HS-27A (cell line): Measurements from ENCODE around the gene SLF2.

ENCODE experiments used
- DNase-seq: peaks from one replicate; pipeline ENCODE4 v3.0.0-alpha.2; 2012; ENCODE audit warnings: low read depth, missing footprints

Gene SLF2

DNA sequence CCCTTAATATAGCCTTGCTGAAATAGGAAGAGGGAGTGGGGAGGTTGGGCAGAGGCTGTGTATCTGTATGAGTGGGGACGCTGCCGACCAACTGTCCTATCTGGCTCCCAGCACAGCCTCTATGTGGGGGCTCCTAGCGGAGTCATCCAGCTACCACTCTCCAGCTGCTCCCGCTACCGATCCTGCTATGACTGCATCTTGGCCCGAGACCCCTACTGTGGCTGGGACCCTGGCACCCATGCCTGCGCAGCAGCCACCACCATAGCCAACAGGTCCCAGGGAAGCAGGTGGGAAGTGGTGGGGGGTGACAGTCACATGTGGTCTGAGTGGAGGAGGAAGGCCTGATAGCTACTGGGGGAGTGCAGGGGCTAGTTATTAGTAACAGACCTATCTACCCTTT, 67.9 kb downstream of the SLF2 start:
- DNase-seq = no peak

DNA sequence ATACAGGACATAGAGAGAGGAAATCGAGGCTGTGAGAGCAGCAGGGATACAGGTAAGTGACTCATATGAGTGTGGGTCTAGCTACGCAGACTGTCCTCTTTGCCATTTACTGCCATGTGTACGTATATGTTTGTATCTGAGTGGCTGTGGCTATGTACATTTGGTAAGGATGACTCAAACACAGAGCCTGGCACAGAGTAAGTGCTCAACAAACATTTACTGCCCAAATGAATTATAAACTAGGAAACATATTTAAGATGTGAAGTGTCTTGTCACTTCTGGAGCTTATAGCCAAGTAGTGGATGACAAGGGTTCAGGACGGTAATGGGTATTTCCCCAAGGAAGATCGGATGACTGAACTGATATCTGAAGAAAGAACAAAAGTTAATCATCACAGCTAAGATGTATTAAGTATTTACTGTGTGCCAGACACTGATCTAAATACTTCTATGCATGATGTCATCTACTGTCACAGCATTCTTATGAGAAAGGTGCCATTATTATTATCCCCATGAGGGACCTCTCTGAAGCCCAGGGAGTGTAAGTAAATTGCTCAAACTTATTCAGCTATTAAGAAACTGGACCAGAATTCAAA, 68.5 kb downstream of the SLF2 start:
- no peak for DNase-seq

DNA sequence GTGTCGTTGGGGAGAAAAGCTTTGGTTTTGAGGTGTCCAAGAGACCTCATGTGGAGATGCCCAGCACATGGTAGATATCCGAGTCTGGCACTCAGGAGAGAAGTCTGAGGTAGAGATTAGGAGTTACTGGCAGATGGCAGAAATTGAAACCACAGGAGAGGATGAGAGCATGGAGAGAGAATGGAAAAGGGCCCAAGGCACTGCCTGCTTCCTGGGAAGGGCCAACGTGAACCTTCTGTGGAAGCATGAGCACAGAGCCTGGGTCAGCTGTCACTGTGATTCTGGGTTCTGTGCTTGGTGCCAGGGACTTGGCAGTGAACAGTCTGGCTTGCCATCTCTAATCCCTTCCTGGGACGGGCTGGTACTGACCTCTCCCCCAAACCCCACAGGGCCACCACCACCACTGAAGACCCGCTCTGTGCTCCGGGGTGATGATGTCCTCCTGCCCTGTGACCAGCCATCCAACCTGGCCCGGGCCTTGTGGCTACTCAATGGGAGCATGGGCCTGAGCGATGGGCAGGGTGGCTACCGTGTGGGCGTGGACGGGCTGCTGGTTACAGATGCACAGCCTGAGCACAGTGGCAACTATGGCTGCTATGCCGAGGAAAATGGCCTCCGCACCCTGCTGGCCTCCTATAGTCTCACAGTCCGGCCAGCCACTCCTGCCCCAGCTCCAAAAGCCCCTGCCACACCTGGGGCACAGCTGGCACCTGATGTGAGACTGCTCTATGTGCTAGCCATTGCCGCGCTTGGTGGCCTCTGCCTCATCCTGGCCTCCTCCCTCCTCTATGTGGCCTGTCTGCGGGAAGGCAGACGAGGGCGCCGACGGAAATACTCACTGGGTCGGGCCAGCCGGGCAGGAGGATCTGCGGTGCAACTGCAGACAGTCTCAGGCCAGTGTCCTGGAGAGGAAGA, 70.4 kb downstream of the SLF2 start:
- DNase-seq = no peak

DNA sequence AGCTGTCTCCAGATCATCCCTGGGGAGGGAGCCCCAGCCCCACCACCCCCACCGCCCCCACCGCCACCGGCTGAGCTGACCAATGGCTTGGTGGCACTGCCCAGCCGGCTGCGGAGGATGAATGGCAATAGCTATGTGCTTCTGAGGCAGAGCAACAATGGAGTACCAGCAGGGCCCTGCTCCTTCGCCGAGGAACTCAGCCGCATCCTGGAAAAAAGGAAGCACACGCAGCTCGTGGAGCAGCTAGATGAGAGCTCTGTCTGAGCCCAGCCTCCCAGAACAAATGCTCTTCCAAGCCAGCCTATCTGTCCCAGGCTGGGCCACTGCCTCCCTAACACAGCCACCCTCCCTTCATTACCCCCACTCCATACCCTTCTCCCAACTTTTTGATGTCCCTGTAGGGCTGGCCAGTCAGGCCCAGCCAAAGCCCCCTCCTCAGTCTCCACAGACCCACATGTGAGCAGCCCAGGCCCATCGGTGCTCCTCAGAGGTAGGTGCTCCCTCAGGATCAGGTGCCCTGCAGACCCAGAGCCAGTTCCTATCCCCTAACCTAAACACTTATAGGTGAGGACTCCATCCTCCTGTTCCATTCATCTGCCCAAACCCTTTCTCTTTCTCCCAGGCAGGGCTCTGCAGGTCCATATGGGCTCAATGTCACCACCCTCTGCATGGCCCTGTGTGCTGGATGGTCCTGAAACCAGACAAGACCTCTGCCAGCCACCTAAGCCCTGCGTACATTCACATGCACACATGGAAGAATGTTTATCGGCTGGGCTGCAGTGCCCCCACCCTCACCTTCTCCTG, 71.3 kb downstream of the SLF2 start:
- no peak for DNase-seq

DNA sequence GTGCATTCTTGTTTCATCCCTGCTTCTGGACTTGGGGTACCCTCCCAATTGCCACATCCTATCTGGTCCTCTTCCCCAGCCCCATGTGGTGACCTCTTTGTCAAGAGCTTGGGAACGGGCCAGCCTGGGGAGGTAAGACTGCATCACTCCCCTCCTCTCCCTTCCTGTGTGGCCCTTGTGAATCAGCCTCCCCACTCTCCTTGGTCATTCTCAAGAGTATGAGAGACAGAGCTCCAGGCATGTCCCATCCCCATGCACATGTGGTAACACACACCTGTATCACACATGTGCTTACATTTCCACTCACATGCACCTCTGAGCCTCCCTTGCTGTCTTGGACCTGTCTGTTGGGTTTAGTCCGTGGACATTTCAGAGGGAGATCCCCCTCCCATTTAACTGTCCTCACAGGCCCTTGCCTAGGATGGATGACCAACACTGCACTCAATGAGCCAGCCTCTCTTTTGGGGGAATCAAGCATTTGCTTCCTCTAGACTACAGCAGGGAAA, 72.0 kb downstream of the SLF2 start:
- no peak for DNase-seq

DNA sequence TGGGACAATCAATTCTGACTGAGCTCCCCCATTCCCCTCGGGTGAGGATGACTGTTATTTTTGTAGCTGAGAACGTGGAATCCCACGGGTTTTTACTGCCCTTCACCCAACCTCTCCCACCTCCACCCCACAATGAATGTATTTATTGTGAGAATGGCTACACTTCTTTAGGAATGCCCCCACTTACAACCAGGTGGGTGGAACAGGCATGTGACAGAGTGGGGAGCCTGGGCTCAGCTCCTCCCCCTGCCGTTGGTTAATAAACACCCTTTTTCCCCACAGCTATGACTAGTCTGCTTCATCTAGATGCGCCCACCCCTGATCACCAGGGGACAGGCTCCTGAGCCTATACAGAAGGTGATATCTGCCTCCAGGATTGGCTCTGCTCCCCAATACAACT, 72.6 kb downstream of the SLF2 start:
- DNase-seq = no peak

DNA sequence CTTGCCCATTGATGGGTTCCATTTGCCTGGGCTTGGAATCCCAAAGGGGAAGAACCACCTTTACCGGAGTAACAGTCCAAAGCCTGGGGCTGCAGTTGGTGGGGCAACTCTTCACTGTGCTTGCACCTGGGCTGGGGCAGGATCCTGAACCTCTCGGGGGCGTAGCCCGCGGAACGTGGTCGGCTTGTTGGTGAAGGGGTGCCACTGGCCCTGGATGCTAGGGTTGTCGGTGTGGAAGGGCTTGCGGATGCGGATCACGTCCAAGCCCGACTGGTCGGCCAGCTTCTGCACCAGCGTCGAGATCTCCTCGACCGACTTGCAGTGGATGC, 73.8 kb downstream of the SLF2 start:
- DNase-seq = no peak

DNA sequence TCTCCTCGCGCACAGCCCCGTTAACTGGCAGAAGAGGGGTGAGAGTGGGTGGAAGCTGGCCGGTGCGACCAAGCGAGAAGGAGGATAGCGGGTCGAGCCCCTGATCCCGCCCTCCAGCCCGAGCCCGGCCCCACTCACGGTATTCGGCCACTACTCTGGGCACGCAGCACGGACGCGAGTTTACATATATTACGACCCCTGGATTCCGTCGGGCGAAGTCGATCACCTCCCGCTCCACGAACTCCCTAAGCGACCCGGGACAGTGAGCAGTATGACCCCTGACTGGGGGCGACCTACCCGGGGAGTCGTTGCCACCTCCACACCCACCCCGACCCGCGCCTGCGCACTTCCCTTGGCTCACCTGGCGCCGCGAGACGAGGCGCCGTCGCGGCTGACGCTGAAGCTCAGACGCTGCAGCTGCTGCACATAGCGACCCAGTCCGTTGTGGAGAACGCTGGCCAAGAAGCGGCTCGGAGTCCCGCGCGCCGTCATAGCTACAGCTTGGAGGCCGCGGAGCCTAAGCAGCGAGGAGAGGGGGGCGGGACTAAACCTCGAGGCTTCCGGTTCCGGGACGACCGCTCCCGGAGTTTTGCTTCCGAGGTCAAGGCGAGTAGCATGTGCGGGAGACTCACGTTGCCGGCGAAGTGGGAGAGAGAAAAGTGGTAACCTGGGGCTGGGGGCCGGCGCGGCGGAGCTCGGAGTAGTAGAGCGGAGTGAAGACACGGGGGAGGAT, 74.4 kb downstream of the SLF2 start, which contains the start of the genes MRPL43 and TWNK:
Gene MRPL43 (minus strand): TSS at position 546 of the 733 bp plus-strand sequence. CDS start 54 bp downstream, at position 492.
Gene TWNK (plus strand): TSS at position 592 of the 733 bp plus-strand sequence. CDS start 668 bp downstream, outside the sequence.
- DNase-seq = no peak

DNA sequence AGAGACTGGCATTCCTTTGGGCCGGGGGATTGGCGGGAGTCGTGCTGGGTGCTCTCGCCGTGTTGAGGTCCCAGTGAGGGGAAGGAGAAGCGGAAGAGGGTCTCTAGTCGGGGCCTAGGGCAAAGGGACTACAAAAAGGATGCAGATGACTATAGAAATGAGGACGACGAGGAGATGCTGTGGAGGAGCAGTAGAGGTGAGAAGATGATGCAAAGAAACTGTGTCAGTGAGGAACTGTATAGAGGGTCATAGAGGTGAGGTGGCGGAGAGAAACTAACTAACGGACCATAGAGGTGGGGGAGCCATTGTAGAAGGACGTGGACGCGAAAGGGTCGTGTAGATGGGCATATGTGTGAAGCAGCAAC, 74.9 kb downstream of the SLF2 start:
- no peak for DNase-seq

DNA sequence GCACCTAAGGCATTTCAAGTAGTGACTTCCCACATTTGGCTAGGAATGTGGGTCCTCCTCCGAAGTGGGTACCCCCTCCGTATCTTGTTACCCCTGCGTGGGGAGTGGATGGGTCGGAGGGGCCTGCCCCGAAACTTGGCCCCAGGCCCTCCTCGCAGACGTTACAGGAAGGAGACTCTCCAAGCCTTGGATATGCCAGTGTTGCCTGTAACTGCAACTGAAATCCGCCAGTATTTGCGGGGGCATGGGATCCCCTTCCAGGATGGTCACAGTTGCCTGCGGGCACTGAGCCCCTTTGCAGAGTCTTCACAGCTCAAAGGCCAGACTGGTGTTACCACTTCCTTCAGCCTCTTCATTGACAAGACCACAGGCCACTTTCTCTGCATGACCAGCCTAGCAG, 75.4 kb downstream of the SLF2 start:
- no peak for DNase-seq

DNA sequence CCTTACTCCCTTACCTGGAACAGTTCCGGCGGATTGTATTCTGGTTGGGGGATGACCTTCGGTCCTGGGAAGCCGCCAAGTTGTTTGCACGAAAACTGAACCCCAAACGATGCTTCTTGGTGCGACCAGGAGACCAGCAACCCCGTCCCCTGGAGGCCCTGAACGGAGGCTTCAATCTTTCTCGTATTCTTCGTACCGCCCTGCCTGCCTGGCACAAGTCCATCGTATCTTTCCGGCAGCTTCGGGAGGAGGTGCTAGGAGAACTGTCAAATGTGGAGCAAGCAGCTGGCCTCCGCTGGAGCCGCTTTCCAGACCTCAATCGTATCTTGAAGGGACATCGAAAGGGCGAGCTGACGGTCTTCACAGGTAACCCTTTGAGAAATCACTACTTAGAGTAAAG, 76.3 kb downstream of the SLF2 start:
- no peak for DNase-seq

DNA sequence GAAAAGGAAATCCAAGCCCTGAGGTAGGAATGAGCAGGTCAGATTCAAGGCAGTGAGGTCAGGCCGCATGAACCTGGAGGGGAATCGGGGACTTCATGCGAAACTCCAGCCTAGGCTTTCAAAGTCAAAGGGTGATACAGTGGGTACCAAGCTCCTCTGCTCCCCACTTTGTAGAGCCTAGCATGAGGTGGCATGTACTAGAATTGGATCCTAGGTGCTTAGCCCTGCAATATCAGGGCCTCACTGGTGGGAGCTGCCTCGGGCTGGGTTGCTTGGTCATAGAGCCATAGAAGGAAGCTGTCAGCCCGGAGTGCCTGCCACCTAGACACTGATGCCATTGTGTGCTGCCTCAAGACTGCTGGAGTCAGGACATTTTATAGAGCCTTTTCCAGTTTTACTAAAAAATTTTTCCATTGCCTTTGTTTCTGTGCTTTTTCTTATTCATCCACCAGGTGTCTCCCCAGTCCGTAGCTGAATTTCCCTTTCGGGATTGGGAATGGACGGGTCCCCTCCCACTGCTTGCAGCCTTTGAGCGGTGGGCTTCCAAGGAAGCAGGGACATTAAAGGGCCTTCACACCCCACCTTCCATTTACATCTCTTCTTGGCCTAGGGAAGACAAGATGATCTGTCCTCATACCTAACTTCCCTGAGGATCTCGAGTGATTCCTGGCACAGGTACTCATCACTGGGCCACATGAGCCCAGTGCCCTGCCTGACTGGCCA, 81.4 kb downstream of the SLF2 start:
- DNase-seq = no peak

DNA sequence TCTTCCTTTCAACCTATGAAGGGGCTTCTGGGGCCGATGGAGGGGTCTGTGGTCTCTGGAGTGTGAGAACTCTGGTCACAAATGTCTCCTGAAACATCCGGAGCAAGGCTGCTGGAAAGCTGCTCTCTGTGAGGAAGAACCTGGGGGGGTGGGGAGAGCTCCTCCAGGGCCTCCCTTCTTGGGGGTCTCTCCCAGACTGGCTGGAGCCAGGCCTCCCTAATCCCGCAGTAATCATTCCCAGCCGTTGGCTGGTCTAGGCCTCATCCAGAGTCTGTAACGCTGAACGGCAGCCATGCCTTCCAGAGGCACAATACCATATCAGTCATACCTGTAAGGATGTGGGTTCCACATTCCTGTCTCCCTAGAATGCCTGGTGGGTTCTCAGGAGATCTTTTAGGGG, 82.4 kb downstream of the SLF2 start:
- no peak for DNase-seq

DNA sequence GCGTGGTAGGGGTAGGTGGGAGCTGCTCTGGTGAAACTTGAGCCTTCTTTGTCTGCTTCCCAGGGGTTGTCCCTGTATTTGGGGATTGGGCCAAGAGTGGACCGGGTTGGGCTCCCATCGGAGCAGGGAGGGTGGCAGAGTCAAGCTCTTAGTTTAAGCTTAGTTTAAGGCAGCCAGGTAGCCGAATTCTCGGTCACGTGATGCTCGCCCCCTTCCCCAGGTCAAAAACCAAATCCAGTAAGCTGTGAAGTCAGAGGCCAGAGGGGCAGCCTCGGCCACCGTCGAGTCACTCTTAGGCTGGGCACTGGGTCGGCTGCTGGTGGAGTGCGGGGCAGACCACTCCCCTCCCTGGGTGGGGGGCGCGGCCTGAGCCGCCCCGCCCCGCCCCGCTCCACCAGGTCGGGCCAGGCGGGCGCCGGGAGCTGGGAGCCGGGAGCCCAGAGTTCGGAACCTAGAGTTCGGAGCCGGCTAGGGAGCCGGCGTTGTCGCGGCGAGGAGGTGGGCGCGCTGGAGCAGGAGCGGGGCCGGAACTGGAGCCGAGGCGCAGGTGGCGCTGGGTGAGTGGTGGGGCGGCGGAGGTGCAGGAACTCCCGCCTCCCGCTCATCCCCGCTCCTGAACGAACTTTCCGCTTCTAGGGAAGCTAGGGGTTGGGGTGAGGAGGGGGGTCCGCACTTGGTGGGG, 84.1 kb downstream of the SLF2 start:
- DNase-seq = no peak

DNA sequence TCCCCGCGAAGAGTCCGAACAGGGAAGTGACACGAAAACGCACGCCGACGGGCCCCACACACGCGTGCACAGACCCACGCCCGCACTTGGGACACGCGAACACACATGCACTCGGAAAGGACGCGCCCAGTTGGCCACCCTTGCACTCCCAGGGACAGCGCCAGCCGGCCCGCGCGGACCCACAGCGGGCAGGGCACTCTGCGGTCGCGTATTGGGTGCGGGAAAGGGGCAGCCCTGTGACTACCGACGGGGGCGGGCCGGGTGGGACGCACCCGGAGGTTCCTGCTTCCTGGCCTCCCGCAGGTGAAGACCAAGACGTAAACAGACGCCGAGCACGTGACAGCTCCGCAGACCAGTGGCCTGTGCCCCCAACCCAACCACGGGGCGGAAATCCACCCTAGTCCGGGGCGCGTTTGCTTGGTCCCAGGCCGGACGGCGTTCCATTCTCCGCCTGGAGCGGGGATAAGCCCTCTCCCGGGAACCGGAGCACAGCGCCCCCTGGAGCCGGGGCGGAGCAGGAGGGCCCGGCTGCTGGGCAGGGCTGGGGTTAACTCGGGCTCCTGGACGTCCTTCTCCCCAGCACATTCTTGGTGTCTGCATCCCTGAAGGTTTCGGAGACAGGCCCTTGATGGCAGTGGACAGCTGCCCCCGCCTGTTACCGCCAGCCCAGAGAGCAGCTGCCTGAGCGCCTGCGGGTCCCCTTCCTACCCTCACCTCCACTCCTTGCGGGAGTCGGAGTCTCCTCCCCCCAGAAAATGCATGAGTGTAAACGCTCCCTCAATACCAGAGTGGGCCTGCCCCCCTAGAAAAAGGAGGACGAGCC, 84.8 kb downstream of the SLF2 start:
- DNase-seq = no peak

DNA sequence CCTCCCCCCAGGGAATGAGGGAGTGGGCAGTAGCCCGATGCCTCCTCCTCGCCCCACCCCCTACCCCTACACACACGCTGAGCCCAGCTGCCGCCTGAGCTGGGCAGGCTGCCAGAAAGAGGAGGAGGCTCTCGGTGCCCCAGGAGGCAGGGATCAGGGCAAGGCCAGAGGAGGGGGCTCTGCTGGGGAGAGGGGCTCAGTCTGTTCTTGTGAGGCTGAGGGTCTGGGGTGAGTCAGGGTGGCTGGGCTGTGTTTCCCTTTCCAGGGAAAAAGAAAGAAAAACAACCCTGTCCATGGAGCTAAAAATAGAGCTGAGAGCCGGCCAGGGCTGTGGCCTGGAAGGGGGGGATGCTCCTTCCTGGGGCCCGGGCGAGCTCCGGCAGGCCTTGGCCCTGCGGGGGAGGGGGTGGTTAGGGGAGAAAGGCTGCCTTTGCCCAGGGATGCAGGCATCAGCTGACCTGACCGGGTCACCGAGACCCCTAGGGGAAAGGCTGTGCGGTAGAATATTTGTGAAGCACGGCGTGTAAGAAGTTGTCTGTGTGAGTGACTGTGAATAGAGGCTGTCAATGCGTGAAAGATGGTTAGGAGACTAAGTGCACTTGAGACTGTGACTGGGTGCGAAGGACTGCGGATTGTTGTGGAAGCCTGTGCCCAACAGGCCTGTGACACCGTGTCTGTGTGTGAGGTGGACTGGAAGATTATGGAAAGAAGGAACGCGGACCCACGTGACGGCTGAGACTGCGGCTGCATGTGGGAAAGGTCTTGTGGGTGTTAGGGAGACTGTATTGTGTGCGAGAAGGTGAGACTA, 85.6 kb downstream of the SLF2 start:
- no peak for DNase-seq

DNA sequence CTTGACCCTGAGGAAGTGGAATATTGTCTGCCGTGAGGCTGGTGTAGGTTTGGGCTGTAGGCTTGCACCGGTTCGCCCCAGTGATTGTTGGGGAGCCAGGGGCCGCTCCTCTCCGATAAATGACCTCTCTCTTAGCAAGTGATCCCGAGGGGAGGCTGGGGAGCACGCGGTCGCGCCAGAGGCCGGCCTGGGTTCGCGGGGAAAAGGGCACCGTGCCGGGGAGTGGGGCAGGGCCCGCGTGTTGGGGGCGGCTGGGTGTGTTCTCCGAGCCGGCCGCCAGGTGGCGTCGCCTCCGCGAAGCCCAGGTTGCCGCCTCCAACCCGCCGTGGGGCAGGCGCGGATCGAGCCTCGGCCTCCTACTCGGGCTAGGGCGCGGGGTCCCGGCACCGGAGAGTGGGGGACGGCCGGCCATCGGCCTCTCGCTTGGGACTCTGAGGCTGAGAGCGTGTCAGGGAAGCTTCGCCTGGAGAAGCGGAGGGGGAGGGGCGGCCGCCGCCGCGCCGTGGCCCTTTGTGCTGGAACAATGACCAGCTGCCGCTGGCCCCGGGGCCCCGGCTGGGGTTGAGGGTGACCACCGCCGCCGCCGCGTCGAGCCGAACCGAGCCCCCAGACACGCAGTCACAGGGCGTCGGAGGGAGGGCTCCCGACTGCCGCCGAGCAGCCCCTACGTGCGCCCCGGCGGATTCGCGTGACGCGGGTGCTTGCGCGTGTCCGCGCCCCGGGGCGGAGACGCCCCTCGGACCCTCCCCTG, 86.4 kb downstream of the SLF2 start:
- no peak for DNase-seq

DNA sequence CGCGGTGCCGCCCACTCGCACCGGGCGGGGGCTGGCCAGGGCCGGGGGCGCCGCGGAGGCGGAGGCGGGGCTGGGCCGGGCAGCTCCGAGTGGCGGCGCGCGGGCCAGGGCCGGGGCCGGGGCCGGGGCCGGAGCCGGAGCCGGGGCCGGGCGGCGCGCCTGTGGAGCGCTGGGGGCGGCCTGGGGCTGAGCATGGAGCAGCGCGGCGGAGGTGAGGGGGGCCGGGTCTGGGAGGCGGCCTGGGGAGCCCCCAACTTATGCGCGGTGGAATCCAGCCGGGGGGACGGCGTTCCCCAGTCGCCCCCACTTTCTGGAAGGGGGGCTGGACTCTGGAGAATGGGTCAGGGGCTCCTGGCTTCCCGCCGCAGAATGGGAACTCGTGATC, 87.0 kb downstream of the SLF2 start, which contains the start of gene LZTS2:
Gene LZTS2 (plus strand): TSS at position 67 of the 385 bp plus-strand sequence. CDS start 2,731 bp downstream, outside the sequence.
- DNase-seq = no peak
